NB4 (cell line): ENCODE data around the gene ILDR2.

ENCODE experiments used
- DNase-seq: peaks from one replicate; pipeline ENCODE4 v3.0.0; 2010; ENCODE audit warnings: low read depth
- H3K4me3 ChIP-seq: one replicate; pipeline ENCODE4 v1.5.1; 2011; ENCODE audit warnings: mild to moderate bottlenecking, low read depth, low read length, moderate library complexity
- MYC ChIP-seq: IDR thresholded peaks from 2 replicates; pipeline ENCODE4 v1.6.1; 2011; ENCODE audit warnings: low read depth, low read length
- POLR2A ChIP-seq: IDR thresholded peaks from 2 replicates; pipeline ENCODE4 v1.6.1; 2011; ENCODE audit warnings: mild to moderate bottlenecking; ENCODE audit not compliant: insufficient read length; ENCODE audit errors: extremely low read depth
- TF ChIP-seq, protein P1 (sequence below): IDR thresholded peaks from 2 replicates; pipeline ENCODE4 v1.6.1; 2011; ENCODE audit warnings: low read depth, low read length
- TF ChIP-seq, protein P2 (sequence below): IDR thresholded peaks from one replicate; pipeline ENCODE4 v1.5.1; 2012; ENCODE audit warnings: low read depth, low read length

Gene ILDR2

DNA sequence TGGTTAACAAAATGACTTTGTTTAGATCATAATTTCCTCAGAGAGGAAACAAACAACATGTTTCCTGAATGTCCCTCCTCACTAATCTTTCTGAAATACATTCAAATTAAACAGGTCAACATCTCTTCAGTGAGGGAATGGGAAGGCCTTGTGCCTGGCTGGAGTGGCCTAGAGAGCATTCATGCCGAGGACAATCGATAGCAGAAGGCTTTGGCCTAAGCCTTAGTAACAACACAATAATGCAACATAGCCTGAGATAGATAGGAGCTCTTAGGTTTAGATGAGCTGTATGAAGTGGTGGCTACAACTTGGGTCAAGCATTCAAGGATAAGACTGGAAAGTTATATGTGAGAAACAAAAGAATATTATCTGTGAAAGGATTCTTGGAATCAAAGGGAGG, 37.4 kb downstream of the ILDR2 start:
- H3K4me3 ChIP-seq, result no peak overlapping the region
- no peak for DNase-seq
- TF ChIP-seq, protein P1, sequence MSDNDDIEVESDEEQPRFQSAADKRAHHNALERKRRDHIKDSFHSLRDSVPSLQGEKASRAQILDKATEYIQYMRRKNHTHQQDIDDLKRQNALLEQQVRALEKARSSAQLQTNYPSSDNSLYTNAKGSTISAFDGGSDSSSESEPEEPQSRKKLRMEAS, result no peak
- TF ChIP-seq, protein P2, sequence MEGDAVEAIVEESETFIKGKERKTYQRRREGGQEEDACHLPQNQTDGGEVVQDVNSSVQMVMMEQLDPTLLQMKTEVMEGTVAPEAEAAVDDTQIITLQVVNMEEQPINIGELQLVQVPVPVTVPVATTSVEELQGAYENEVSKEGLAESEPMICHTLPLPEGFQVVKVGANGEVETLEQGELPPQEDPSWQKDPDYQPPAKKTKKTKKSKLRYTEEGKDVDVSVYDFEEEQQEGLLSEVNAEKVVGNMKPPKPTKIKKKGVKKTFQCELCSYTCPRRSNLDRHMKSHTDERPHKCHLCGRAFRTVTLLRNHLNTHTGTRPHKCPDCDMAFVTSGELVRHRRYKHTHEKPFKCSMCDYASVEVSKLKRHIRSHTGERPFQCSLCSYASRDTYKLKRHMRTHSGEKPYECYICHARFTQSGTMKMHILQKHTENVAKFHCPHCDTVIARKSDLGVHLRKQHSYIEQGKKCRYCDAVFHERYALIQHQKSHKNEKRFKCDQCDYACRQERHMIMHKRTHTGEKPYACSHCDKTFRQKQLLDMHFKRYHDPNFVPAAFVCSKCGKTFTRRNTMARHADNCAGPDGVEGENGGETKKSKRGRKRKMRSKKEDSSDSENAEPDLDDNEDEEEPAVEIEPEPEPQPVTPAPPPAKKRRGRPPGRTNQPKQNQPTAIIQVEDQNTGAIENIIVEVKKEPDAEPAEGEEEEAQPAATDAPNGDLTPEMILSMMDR, result no peak
- TF ChIP-seq MYC (no peak), POLR2A (no peak)

DNA sequence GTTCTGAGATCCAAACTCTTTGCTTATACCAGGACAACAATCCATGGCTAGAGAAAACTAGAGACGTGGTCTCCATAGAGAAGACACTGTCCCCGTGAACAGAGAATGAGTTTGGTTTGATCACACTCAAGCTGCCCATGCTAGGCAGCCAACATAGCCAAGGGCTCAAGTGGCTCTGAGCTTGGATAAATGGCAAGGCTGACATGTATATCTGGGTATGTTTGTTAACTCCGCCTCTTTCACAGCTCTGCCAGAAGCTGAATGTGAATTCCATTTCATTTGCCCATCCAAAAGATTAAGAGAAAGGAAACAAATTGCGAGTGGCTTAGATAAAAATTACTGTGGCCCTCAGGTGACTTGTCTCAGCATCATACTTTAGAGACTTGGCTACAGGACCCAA, 38.0 kb downstream of the ILDR2 start:
- TF ChIP-seq, protein P1, result no peak
- TF ChIP-seq, protein P2, result no peak
- TF ChIP-seq MYC (no peak), POLR2A (no peak)
- no peak overlapping the region for H3K4me3 ChIP-seq
- DNase-seq, result no peak

DNA sequence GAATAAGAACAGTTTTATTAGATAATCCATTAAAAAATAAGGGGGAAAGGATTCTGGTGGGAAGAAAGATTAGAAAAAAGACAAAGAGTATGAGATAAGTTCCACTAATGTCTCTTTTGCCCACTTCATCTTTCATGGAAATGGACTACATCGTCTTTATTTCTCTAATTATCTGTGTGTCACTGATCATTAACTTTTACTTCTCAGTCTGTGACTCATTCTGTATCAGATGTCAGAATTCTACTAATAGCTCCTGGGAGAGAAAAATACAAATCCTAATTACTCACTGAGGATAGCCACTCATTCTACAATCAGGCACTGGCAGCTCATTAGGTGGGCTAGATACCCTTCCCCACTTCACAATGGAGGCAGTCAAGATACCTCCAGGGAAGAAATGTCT, 41.7 kb downstream of the ILDR2 start:
- DNase-seq, result no peak
- H3K4me3 ChIP-seq, result no peak overlapping the region
- TF ChIP-seq, protein P2, result no peak
- TF ChIP-seq, protein P1, result no peak
- TF ChIP-seq POLR2A (no peak), MYC (no peak)

DNA sequence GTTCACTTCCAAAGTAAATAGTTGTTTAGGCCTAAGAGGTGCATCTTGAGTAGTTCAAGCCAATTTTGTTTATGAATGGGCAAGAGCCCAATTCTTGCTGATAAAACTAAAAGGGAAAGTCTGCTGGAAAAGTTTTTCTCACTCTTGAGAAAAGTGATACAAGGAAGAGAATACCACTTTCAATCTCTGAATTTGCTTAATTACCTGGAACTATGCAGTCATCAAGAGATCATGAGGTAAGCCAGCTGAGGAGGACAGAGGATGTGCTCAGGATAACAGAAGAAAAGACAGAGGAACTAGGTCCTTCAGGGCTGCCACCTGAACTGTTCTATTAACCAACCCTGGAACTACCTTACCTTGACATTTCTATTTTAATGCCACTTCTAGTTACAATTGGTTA, 42.2 kb downstream of the ILDR2 start:
- H3K4me3 ChIP-seq, result no peak overlapping the region
- TF ChIP-seq, protein P1, result no peak
- TF ChIP-seq POLR2A (no peak), MYC (no peak)
- TF ChIP-seq, protein P2, result no peak
- no peak for DNase-seq

DNA sequence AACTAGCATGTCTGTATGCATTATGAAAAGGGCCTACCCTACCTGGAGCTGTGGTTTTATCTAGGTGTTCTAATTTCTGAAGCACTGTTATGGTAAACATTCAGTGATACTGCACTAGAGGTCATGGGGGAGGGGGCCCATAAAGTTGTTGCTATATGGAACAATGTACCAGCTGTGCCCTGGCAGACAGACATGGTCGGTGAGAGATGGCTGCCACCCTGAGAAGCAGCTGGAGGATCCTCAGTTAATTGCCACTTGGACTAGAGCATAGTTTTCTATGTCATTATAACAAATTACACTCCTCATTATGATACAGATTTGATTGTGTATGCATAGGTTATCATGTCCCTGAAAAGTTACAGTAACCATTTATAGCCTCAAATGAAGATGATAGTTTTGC, 45.4 kb downstream of the ILDR2 start:
- DNase-seq, result no peak
- TF ChIP-seq POLR2A, result no peak
- TF ChIP-seq, protein P2, result no peak
- TF ChIP-seq, protein P1, result no peak
- no peak for TF ChIP-seq MYC
- no peak overlapping the region for H3K4me3 ChIP-seq

DNA sequence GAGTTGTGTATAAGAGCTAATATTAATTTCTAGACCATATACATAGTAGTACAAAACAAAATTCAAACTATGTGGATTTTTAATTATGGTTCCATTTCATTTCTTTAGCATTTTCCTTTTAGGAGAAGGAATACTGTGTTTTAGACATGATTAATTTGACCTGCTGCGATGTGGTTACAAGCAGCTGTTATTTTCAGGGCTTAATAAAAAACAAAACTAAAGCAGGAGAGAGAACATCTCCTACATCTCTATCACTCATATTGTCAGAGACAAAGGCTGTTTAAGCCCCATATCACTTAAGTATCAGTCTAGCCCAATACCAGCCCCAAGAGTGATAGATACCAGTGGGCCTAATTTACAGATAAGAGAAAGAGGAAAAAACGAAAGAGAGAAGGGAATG, 47.6 kb downstream of the ILDR2 start:
- no peak overlapping the region for H3K4me3 ChIP-seq
- DNase-seq, result no peak
- TF ChIP-seq POLR2A (no peak), MYC (no peak)
- TF ChIP-seq, protein P2, result no peak
- TF ChIP-seq, protein P1, result no peak
